Renal cortical epithelial cell (primary cell): ENCODE results near the gene MAP4K1. TPM values are rescaled to one million over a fixed set of nuclear protein-coding genes. Genes with fewer than 3 reads are reported as not detected.
"Not testable (repeated sequence)": the region's sequence is repeated elsewhere in the genome, so short reads cannot be mapped to it uniquely, and the experiment has no call there.

Source experiments
- DNase-seq: peaks from one replicate; pipeline ENCODE4 v3.0.0-alpha.2; 2011; ENCODE audit warnings: low read depth
- total RNA-seq: library from RNA; depleted of rRNA; stranded (reverse); fragments of >200 nt; gene quantifications from 2 replicates; pipeline ENCODE4 v1.2.3, GENCODE V29; 2014

MAP4K1 gene
- total RNA-seq, 1 donor from 2014 or later: 0.25 TPM

DNA sequence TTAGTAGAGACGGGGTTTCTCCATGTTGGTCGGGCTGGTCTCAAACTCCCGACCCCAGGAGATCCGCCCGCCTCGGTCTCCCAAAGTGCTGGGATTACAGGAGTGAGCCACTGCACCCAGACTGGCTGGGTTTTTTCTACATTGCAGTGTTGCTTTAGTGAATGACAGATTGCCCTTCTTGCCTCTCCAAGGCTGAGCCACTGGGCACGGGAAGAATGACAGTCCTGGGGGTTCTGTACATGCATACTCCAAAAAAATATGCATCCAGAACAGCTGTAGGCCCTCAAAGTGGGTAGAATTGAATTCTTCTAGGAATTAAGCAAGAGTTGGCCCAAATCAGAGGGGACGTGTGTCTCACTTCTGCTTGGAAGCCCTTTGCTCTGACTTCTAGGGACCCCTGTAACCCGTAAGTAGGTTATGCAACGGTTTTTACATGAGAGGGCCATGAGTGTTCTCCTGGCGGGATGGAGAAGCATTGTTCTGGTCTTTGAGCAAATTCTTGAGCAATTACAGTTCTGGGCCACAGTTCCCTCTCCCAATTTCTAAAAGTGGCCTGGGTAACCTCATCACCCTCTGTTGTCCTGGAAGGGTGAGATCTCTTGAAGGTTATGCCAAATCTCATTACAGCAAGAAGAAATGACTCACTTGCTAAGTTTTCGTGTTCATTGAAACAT lies 33.3 kb upstream of the MAP4K1 start:
- peak; percentile 91 for DNase-seq

DNA sequence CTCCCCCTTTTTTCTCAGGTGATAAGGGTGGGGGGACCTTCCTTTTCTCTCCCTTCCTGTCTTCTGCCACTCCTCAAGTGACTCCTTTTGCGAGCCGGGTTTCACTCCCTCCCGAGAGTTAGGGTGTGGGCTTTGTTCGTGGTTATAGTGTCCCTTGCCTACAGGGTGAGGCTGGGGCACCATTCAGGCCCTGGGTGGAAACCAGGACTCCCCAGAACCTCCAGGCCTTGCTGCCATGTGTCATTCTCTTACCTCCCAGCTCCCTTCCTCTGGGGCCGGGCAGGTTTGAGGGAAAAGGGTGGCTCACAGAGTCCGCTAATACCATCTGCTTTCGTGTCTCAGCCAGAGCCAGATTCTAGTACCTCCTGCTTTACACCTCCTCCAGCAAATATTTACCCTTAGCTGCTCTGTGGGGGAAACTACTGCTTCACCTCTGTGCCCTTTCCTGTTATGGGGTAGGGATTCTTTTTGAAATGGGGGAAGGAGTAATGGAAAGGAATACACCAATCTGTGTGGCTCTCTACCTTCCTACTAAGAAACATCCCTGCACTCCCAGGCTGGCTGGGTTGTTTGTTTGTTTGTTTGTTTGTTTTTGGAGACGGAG lies 32.5 kb upstream of the MAP4K1 start:
- no peak for DNase-seq

DNA sequence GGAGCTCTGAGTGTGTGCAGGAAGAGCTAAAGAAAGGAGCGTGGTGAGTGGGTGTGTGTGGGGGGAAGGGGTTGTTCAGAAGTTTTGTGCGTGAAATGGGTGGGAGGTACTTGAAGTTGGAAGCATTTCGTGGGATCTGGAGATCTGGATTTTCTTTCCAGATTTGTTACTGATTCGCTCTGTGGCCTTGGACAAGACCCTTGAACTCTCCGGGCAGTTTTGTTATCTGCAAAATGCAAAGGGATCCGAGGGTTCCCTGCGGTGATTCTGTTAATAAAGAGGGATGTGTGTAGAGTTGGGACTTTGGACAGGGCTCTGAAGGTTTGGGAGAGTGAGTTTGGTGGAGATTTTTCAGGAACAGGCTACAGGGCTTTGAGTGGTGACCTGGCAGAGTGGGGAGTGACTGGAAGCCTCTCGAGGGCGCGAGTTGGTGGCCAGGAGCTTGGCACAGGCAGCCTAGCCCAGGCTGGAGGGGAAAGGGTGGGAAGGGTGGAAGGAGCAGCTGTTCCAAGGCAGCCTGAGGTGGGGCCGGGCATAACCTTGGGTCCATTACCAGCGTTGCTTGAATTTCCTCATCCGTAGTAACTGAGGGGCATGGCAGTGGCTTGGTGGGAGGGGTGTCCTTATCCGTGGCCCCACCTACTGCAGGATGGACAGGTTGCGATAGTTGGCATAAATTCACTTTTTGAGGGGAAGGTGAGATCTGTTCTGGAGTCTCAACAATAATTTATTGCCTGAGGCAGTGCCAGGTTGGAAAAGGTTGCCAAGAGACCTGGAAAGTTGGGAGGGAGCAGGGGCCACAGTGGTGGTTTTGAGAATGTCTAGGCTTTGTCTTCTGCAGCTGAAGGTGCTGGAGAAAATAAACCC lies 31.8 kb upstream of the MAP4K1 start:
- DNase-seq: peak; percentile 72

DNA sequence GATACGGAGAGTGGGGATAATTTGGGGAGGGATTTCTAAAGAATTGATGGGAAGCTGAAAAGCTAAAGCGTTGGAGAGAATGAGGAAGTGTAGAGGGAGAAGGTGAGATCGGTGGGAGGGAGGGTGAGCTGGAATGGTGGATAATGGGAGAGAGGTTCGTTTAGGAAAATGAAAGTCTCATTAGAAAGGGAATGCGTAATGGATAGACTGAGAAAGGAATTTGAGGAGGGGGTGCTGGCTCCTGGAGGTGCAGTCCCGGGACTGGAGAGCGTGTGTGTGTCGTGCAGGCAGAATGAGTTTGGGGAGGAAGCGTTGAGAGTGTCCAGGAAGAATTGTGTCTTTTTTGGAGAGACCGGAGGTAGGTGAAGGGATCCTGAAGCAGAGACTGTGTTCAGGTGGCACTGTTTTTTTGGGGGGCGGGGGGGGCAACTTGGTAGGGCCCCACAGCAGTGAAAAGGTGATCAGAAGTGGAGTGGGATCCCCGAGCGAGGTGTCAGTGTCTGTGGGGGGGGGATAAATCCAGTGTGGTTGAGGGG lies 31.1 kb upstream of the MAP4K1 start:
- no peak for DNase-seq

DNA sequence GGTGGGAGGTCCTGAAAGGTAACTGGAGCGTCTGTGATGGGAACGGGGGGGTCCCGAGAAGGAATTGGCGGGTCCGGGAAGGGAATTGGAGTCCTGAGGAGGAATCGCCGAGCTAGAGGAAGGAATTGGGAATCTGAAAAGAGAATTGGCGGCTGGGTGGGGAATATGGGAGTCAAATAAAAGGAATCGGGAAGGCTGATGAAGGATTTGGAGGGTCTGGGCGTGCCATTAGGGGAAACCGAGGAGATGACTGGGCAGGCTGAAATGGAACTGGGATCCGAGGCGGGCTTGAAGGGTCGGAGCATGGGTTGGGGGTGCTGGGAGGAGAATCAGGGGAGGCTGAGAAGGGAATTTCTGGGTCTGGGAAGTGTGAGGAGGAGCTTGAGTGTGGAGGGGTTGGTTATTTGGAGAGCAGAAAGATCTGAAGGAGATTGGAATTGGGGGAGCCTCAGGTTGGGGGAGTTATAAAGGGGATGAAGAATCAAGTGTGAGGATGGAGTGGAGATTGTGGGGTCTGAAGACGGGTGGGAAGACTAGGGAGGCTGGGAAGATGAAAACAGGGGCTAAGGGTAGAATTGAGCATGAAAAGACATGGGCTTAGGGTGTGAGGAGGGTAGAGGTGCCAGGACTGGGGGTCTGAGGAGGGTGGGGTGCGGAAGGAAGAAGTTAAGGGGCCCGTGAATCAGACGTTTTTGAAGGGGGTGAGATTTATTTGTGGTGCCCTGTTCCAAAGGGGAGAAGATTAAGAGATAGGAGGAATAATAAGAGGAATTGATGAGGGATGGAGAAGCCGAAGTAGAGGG lies 30.4 kb upstream of the MAP4K1 start:
- no peak for DNase-seq

DNA sequence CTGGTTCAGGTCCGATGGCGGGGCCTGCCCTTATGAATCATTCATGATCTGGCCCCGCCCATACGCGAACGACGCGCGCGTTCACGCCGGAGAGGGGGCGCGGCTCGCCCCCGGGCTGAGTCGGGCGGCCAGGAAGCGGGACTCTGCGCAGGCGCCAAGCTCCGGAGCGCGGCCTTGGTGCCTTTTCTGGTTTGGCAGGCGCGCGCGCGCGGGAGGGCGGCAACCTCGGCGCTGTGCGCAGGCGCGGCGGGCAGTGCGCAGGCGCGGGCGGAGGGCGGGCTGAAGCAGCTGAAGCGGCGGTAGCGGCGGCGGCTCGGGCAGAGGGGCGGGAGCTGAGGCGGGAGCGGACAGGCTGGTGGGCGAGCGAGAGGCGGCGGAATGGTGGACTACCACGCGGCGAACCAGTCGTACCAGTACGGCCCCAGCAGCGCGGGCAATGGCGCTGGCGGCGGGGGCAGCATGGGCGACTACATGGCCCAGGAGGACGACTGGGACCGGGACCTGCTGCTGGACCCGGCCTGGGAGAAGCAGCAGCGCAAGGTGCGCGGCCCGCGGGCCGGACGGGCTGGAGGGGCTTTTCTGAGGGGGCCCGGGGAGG lies 29.7 kb upstream of the MAP4K1 start, which contains the start of gene ACTN4:
Gene ACTN4, plus strand, starts transcription at position 282 of the 598 bp plus-strand sequence. Its CDS starts 97 bp downstream, at position 379.
- DNase-seq: peak; percentile 78

DNA sequence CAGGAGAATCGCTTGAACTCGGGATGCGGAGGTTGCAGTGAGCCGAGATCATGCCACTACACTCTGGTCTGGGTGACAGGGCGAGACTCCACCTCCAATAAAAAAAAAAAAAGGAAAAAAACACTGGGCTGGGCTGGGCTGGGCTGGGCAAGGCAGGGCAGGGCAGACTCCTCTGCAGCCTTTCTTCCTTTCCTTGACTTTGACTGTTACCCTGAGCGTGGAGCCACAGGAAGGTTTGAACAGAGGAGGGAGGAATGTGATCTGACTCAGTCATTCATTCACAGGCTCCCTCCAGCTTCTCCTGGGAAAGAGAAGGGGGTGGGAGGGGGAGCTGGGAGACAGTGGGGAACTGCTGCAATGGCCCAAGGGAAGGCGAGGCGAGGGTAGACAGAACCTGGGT lies 27.0 kb upstream of the MAP4K1 start:
- no peak for DNase-seq

DNA sequence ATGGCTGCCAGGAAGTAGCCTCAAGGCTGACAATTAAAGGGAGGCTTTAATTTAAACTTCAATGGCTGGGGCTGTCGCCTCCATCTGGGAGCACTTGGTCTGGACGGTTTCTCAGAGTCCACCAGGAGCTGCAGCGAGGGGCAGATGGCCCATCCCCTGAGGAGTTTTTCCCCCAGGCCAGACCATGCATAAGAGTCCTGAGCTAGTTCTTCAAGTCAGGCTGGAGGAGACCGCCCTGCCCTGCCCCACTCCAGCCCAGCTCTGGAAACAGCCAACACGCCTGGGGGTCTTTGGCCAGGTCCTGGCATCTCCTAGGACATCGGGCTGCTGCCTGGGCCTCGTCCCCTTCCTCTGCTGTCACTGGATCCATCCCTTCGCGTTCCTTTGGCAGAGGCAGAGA lies 24.4 kb upstream of the MAP4K1 start:
- no peak for DNase-seq

DNA sequence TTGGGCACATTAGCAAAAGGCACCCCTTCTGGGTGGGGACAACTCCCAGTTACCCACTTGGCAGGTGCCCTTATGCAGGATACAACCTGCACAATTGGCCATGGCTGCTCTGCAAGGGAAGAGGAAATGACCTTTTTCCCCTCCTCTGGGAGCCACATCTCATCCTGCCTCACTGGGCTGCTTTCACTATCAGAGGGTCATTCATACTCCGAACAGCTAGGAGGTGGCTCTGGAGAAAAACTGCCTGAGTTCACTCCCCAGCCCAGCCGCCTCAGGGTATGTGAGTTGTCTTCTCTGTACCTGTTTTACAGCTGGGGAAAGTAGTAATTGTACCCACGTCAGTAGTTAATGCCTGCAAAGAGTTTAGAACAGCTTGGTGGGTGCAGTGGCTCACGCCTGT lies 22.6 kb upstream of the MAP4K1 start:
- DNase-seq: no peak

DNA sequence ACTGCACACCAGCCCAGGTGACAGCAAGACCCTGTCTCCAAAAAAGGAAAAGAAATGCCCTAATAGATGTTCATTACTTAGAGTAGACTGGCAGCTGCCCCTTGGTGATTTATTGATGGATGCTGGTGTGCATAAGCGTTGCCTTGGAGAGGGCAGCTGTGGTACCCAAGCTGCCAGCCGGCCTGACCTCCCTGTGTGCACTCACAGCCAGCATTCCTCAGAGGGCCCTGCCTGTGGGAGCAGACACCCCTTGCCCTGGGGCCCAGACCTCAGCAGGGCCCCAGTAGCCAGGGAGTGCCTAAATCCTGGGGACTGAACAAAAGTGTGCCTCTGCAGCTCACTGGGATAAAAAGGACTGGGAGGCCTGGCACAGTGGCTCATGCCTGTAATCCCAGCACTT lies 21.9 kb upstream of the MAP4K1 start:
- no peak for DNase-seq

DNA sequence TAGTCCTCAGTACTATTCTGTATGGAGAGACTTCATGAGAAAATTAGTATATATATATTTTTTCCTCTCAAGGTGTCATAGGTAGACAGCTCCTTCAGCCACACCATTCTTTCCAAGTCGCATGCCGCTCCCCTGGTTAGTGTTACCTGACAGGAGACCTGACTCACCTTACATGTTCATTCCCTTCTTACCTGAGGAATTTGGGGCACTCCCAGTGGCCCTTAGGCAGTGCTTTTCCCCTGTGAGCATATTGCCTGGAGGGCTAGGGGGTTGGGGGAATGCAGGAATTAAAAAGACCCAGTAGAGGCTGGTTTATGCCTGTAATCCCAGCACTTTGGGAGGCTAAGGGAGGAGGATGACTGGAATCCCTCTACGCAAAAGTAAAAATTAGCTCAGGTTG lies 20.7 kb upstream of the MAP4K1 start:
- DNase-seq: no peak

DNA sequence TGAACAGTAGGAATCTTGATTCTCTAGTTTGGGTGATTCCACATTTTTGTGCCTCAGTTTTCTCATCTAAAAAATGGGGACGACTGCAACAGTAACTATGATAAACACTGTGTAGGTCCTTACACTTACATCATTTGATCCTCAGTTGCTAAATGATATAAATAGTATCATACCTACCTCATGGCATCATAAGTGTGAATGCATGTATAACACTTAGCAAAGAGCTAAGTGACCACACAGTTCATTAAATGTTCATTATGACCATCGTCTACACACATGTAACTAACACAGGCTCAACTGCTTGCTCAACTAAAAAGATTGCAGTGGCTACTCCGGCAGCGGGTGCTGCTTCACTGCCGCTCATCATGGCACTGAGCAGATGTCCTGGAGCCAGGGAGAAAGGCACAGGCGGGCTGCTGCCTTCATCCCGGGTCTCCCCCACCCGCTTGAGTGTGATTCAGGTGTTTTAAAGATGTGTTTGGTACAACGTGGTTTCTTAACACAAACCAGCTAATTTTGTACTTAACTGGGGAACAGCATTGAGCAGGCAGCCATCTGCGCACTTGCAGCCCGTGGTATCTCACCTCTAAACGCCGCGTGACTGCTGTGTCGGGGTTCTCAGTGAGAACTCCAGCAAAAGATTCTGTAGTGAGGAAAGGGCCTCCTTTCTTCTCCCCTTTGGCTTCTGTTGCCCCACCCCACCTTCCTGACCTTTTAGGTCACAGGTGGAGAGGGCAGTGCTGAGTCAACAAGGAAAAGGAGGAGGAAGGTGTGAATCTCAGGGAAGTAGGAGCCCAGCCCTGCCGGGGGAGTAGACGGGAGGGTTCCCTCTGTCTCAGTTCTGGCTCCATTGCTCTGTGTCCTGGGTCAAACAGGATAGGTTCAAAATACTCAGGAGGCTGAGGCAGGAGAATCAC lies 18.0 kb upstream of the MAP4K1 start:
- DNase-seq: no peak

DNA sequence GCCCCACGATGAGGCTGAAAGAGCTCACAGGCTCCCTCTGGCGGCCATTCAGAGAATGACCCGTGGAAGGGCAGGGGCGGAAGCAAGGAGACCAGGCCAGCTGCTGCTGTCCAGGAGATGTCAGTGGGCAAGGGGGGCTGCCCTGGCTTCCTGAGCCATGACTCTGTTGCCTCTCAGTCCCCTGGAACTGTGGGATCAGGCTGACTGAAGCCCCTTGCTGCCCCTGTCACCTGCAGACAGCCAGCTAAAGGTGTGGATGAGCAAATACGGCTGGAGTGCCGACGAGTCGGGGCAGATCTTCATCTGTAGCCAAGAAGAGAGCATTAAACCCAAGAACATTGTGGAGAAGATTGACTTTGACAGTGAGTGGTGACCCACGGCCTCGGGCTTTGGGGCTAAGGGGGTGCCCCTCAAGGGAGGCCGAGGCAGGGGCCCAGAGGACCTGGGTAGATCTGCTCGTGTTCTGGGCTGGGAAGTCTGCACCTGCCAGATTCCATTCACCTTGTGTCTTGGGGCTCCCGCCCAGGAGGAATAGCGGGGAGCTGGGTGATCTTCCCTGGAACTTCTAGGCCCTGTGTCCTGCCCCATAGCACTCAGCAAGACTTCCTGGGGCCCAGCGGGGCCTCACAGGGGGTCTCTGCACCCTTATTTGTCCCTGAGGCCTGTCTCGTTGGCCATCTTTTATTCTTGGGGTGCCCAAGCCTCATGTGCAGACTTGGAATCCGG lies 17.2 kb upstream of the MAP4K1 start:
- peak; percentile 30 for DNase-seq

DNA sequence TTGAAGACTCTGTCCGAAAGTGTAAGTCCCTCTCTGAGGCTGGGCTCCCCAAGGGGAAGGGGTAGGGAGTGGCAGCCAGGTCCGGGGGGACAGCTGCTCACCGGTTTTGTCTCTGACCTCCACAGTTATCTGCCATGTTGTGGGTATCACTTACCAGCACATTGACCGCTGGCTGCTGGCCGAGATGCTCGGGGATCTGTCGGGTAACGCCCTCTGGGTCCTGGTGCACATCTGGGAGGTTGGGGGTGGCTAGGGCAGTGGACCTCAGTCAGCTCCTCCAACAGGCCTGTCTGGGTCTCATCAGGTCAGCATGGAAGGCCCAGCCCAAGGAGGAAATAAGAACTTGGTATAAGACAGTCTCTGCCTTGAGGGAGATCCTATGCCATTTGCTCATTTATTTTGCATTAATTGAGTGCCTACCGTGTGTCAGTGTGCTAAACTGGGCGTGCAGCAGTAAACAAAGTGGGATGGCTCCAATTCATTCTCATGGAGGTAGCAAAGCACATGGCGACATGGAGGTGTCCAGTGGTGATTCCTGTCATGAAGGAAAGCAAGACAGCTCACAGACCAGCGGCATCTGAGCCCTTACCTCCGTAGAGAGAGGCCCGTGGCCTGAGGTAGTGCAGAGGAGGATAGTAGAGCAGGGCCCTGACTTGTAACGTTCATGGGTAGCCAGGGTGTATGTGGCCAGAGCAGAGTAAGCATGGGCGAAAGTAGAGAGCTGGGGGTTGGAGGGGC lies 14.9 kb upstream of the MAP4K1 start:
- no peak for DNase-seq

DNA sequence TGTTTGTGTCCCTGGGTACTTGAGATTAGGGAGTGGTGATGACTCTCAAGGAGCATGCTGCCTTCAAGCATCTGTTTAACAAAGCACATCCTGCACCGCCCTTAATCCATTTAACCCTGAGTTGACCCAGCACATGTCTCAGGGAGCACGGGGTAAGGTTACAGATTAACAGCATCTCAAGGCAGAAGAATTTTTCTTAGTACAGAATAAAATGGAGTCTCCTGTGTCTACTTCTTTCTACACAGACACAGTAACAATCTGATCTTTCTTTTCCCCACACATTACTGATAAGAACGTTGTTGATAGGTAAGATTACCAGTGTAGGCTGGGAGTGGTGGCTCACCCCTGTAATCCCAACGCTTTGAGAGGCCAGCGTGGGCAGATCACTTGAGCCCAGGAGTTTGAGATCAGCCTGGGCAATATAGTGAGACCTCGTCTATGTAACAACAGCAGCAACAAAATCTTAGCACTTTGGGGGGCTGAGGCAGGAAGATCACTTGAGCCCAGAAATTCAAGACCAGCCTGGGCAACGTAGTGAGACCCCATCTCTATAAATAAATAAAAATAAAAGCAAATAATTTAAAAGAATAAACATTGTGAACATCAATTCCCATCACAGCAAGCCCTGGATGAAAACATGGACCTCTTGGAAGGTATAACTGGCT lies 14.2 kb upstream of the MAP4K1 start:
- peak; percentile 72 for DNase-seq

DNA sequence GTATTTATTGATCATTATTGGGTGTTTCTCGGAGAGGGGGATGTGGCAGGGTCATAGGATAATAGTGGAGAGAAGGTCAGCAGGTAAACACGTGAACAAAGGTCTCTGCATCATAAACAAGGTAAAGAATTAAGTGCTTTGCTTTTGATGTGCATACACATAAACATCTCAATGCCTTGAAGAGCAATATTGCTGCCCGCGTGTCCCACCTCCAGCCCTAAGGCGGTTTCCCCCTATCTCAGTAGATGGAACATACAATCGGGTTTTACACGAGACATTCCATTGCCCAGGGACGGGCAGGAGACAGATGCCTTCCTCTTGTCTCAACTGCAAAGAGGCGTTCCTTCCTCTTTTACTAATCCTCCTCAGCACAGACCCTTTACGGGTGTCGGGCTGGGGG lies 13.5 kb upstream of the MAP4K1 start:
- DNase-seq: not testable (repeated sequence)

DNA sequence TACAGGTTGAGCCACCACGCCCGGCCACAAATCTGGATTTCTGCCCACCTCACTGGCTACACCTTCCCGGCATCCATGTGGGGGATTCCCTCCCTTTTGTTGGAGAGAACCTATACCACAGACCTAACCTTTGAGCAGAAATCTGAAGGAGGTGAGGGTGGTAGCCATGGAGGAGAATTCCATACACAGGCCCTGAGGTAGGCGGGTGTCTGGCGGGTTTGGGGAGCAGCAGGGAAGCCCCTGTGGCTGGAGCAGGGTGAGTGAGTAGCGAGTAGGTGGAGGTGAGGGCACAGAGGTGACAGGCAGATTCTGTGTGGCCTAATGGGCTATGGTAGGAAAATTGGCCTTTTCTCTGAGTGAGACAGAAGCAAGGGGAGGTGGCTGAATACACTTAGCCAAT lies 11.8 kb upstream of the MAP4K1 start:
- no peak for DNase-seq

DNA sequence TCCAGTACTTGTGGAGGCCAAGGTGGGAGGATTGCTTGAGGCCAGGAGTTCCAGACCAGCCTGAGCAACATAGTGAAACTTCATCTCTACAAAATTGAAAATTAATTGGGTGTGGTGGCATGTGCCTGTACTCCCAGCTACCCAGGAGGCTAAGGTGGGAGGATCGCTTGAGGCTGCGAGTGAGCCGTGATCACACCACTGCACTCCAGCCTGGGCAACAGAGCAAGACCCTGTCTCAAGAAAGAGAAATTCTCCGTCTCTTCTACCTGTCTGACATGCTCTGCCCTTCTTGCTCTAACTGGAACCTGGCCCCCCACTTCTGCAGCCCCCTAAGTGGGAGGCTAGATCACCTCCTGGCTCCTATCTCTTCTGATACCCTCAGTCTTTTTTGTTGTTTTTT lies 8.6 kb upstream of the MAP4K1 start:
- no peak for DNase-seq
